ENCODE results near the gene SUN3.
"Not testable (repeated sequence)": the region's sequence is repeated elsewhere in the genome, so short reads cannot be mapped to it uniquely, and the experiment has no call there.

SUN3 gene

DNA sequence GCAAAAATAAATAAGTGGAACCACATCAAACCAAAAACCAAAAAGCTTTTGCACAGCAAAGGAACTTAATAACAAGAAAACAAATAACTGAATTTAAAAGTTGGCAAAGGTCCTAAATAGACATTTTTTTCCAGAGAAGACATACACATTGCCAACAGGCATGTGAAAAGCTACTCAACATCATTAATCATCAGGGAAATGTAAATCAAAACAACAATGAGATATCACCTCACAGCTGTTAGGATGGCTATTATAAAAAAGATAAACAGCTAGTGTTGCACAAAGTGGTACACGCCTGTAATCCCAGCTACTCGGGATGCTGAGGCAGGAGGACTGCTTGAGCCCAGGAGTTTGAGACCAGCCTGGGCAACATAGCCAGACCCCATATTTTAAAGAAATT, 2.2 kb upstream of the SUN3 start:
- no peak for DNase-seq (ENCODE audit: low spot score)

DNA sequence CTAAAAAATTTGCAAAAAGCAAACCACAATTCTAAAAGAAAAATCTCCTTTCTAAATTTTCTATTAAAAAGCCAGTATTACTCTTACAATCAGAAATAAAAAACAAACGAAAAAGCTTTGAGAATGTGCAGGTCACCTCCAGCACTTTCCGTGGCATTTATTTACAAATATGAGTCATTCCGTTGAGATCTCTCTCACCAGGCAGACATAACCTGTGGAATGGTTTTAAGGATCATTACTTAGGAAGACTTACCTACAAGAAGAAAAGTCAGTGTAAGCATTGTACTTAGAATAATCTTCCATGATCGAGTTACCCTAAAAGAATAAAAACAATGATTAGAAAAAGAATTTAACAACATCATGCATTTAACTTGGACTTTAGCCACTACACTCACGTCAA, 3.3 kb downstream of the SUN3 start:
- DNase-seq (ENCODE audit: low spot score) = no peak

DNA sequence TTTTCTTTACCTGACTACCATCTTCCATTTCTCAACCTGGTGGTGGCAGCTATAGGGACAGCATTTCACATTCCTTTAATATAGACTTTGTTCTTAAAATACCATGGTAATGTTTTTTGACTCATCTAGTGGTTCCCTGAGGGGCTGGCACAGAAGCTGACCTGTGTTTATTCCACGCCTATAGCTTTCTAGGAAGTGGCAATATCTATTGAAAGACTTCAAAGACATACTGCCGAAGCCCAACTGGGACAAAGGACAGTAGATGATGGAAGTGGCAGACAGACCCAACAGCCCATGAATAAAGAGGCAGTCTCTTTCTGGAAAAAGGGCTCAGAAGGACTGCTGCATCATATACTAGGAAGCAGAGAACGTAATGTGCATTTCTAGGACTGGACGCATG, 11.2 kb downstream of the SUN3 start:
- no peak for DNase-seq (ENCODE audit: low spot score)

DNA sequence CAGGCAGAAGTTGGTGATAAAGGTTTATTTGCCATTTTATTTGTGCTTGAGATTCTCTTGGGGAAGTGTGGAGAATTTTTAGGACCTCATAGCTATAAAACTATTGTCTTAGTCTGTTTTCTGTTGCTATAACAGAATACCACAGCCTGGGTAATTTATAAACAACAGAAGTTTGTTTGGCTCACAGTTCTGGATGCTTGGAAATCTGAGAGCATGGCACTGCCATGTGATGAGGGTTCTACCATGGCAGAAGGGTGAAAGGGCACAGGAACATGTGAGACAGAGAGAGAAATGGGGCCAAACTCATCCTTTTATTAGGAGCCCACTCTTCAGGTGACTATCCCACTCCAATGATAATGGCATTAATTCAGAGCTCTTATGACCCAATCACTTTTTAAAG, 12.3 kb downstream of the SUN3 start:
- DNase-seq (ENCODE audit: low spot score) = no peak

DNA sequence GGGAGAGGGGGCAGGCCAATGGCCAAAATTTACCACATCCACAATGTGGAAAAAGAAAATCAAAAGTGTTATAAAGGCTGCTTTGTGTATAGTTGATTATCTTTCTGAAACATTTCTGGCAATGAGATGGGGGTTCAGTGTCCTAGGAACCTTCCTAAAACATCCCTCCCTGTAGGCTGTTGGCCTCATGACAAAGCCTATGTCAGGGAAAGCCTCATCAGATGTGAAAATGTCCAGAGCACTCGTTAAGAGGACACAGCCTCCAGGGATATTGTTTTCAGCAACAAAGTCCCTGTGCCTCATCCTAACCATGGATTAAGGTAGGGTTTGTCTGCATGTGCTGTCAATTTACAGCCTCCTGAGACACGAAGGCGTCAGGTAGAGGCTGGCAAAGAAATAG, 17.0 kb downstream of the SUN3 start:
- DNase-seq (ENCODE audit: low spot score) = no peak

DNA sequence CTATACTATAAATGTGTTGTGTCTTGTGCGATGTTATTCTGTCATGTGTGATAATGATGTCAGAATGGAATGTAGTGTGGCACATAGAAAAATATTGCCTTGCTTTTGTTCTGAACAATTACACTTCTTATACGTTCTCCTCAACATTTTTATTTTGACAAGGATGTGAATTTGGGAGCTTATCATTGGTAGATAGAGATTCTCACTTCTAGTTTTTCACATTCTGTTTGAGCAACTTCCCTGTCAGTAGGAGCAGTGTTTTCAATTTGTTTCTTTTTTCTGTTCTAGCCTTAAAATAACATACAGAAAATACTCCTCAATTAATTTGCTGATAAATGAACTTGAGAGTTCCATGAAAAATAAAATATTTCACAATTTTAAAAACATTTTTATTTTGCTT, 17.6 kb downstream of the SUN3 start:
- no peak for DNase-seq (ENCODE audit: low spot score)

DNA sequence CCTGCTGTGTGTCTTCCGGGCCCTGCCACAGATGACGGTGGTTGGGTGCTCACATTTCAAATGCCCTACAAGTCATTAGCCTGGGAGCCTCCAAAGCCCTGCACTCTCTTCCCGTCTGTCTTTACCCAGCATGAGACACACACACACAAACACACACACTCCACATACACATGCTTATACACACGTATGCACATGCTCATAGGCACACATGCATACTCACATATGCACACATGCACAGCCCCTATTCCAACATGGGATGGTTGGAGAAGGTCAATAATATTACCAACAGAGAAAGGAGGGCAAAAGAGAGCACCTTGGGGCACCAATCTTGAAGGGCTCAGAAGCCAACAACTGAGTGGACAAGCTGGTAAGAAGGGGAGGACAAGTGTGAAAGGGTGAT, 19.0 kb downstream of the SUN3 start:
- no peak for DNase-seq (ENCODE audit: low spot score)

DNA sequence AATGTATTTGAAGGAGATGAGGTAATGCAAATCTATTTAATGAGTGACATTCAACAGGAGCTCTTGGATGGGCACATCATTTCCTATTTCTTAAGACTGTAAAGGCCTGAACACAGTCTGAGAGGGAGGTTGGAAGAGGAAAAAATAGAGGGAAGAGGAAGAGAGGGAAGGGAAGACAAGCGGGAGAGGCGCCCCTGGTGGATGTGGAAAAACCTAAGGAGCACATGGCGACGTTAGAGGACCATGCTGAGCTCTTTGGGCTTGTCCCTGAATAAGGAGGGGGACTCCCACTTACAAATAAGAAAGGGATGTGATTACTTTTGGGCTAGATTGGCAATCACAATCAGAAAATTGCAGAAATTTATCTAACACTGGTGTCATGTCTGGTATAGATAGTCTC, 19.6 kb downstream of the SUN3 start:
- DNase-seq (ENCODE audit: low spot score) = no peak

DNA sequence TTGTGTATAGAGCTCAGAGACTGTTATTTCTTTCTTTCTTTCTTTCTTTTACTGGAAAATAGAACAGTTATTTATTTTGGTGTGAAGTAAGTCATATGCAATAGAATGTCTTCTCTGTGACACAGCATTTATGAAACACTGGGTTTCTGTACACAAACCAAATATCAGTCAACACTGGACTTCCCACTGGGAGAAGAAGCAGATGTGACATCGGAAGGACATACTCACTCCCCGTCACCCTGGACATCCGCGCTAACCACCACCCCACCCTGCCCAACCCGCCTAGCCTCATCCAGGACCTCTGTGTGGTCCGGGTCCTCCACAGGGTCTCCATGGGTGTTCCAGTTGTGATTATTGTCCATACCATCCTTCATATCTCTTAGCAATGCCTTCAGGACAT, 22.0 kb downstream of the SUN3 start:
- DNase-seq (ENCODE audit: low spot score) = no peak

DNA sequence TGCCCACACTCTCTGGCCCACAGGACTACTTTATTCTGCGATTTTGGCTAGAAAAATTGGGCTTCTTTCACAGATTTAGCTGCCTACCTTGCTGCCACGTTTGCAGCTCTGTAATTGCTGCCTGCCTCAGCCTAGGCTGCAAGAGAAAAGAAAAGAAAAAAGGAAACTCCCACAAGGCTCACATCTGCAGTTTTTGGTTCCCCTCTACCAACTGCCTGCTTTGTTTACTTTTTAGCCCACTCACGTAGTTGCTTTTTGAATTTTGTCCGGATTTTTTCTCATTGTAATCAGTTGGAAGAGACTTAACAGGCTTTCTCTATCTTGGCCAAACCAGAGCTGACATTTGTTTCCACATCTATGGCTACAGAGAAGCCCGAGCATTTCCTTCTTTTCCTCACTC, 24.3 kb downstream of the SUN3 start:
- no peak for DNase-seq (ENCODE audit: low spot score)

DNA sequence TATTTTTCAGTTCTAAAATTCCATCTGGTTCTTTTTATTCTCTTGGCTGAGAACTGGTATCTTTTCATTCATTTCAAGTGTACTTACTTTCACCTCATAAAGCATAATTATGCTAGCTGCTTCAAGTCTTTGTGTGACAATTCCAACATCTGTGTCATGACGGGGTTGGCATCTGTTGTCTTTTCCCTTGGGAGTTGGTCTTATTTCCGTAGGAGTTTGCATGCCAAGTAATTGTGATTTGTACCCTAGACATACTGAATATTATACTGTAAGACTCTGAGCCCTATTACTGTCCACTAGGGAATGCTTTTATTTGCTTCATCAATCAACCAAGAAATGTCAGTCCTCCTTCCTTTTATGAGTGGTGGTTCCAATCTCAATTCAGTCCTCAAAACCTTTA, 24.9 kb downstream of the SUN3 start:
- peak; percentile 8 for DNase-seq (ENCODE audit: low spot score)

DNA sequence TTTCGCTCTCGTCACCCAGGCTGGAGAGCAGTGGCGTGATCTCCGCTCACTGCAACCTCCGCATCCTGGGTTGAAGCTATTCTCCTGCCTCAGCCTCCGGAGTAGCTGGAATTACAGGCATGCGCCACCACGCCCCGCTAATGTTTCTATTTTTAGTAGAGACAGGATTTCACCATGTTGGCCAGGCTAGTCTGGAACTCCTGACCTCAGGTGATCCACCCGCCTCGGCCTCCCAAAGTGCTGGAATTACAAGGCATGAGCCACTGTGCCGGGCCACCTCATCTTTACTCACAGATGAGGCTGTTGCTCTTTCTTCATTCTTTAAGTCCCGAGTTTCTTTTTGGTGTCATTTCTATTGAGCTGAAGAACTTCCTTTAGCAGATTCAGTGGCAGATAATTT, 28.7 kb downstream of the SUN3 start:
- not testable (repeated sequence) for DNase-seq (ENCODE audit: low spot score)

DNA sequence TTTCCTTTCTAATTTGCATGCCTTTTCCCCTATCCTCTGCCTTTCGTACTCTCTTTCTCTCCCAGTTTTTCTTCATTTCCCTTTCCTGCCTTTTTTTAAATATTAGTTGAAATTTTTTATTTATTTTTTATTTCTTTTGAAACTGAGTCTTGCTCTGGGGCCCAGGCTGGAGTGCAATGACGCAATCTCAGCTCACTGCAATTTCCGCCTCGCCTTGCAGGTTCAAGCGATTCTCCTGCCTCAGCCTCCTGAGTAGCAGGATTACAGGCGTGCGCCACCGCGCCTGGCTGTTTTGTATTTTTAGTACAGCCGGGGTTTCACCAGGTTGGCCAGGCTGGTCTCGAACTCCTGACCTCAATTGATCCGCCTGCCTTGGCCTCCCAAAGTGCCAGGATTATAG, 29.5 kb downstream of the SUN3 start:
- DNase-seq (ENCODE audit: low spot score) = no peak

DNA sequence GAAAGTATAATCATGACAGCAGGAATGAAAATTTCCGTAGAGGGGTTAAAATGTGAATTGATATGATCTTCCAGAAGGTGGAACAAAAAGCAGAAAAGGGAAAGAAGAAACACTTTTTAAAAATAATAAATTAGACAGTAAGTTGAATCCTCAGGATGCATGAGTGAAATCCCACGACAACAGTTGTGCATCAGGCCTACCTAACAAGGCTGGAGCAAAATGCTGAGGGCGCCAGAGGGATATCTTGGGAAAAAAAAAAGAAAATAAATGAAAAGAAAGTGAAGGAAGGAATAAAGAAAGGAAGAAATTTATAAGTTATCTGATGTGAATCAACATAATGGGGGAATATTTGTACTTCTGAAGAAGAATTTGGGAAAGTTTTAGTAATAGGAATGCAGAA, 36.5 kb downstream of the SUN3 start:
- no peak for DNase-seq (ENCODE audit: low spot score)

DNA sequence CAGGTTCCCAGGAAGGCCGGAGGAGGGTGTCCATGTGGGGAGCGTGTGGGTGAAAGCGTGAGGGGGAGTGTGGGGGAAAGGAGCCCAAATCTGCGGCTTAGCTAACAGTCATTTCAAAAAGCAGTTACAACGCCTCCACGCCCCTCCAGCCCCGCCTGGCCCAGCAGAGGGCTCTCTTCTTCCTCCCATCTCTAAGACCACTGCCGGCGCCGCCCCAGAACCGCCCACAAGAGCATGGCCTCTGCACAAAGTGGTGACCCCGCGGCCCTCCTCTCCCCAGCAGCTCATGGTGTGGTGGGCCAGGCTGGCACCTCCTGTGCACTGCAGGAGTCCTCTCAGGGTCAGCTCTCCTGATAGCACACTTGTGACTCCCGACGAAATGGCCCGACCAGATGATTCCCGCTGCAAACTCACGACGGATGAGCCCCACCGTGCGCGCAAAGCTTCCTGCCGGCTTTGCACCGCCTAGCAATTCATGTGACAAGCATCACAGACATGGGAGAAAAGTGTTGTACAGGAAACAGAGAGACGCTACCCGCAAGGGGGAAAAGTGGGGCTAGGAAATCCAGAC, 37.1 kb downstream of the SUN3 start:
- DNase-seq (ENCODE audit: low spot score) = peak; percentile 93

DNA sequence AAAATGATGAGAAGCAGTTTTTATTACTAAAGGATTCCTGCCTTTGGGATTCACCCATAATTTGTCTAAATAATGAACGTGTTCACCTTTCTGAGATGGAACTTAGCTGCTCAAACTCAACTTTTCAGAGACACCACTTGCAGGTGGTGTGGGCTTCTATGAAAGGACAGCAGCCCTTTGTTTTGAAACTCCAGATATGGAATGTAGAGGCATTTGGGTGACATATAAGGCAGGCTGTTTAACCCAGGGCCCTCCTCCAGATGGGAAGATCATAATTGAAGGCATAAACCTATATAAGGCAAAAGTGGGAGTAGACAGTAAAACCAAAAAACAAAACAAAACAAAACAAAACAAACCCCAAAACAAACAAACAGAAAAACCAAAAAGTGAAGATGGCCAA, 37.6 kb downstream of the SUN3 start:
- no peak for DNase-seq (ENCODE audit: low spot score)

DNA sequence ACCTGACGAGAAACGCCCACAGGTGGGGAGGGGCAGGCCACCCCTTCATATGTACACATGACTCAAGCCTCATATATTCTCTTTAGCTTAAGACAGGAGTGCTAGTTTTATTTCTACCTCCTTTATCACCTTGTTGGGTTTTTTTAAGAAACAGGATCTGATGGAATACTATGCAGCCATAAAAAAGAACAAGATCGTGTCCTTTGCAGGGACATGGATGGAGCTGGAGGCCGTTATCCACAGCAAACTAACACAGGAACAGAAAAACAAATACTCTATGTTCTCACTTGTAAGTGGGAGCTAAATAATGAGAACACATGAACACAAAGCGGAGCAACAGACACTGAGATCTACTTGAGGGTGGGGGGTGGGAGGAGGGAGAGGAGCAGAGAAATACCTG, 38.3 kb downstream of the SUN3 start:
- no peak for DNase-seq (ENCODE audit: low spot score)

DNA sequence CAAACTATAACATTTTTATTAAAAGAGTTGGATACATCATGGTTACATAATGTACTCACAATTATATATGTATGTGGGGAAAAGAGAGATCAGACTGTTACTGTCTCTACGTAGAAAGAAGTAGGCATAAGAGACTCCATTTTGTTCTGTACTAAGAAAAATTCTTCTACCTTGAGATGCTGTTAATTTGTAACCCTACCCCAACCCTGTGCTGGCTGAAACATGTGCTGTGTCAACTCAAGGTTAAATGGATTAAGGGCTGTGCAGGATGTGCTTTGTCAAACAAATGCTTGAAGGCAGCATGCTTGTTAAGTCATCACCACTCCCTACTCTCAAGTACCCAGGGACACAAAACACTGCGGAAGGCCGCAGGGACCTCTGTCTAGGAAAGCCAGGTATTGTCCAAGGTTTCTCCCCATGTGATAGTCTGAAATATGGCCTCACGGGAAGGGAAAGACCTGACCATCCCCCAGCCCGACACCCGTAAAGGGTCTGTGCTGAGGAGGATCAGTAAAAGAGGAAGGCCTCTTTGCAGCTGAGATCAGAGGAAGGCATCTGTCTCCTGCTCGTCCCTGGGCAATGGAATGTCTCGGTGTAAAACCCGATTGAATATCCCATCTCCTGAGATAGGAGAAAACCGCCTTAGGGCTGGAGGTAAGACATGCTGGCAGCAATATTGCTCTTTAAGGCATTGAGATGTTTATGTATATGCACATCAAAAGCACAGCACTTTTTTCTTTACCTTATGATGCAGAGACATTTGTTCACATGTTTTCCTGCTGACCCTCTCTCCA, 39.1 kb downstream of the SUN3 start:
- not testable (repeated sequence) for DNase-seq (ENCODE audit: low spot score)

DNA sequence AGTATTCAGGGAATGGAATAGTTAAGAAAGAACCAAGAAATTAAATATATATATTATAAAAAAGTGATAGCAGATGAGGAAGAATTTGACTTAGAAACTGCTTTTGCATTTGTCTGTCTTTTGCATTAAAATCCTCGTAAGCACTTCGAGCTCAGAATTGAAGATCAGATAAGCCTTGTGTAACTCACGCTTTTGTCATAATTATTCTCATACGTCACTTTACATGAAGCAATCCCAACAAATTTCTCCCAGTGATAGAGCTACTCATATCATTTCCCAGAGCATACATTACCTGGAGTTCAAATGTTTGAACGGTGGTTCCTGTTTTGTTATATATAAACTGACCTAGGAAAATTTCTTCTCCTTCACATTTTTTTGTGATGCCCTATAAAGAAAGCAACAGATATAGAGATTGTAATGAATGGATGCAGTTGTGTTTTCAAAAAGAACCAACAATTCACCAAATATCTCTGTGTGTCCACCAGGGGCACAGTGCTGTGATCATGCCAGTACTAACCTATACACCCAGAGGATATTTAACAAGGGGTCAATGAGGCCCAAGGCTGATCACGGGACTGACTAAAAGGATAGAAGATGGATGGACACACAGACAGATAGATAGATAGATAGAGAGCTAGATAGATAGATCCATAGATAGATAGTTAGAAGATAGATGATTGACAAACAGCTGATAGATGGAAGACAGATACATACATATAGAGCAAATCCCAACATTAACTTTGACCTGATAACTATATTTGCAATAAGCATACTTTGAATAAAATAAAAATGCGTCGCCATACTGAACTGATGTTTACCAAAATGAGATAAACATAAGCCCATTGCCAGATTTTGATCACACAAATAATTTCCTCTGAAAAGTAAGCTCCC, 40.2 kb downstream of the SUN3 start:
- DNase-seq (ENCODE audit: low spot score) = peak; percentile 33

DNA sequence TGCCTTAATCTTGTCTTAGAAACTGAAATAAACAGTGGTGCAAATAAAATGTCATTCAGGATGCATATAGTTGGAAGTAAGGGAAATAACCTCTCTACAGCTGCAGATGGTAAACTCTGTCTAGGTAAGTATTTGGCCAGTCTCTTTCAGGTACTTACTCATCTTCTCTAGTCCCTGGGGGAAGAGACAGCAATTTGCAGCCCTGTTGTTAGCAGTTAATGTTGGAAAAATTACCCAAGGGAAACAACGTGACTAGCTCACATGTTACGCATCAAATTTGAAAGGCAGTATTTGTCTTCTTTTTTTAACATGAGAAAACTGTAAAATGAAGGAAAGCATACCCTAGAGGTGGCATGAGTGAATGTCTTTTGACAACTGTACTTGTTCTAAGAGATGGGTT, 46.3 kb downstream of the SUN3 start:
- DNase-seq (ENCODE audit: low spot score) = no peak

DNA sequence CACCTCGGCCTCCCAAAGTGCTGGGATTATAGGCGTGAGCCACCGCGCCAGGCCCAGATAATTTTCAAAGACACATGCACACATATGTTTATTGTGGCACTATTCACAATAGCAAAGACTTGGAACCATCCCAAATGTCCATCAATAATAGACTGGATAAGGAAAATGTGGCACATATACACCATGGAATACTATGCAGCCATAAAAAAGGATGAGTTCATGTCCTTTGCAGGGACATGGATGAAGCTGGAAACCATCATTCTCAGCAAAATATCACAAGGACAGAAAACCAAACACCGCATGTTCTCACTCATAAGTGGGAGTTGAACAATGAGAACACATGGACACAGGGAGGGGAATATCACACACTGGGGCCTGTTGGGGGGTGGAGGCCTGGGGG, 48.3 kb downstream of the SUN3 start:
- not testable (repeated sequence) for DNase-seq (ENCODE audit: low spot score)

DNA sequence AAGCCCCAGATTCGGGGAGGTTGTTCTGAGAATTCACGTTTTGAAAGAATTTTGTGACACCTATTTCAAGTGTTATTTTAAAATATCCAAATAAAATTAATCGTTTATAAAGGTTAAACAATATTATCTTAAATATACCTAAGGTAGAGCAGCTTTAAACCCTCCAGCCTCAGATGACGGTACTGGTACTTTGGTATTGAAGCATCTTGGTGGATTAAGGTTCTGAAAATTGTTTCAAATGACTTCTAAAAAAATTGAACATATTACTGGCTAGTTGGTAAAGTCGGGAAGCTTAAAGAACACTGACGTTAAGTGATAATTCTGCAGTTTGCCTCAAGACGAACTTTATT, 49.1 kb downstream of the SUN3 start:
- no peak for DNase-seq (ENCODE audit: low spot score)

DNA sequence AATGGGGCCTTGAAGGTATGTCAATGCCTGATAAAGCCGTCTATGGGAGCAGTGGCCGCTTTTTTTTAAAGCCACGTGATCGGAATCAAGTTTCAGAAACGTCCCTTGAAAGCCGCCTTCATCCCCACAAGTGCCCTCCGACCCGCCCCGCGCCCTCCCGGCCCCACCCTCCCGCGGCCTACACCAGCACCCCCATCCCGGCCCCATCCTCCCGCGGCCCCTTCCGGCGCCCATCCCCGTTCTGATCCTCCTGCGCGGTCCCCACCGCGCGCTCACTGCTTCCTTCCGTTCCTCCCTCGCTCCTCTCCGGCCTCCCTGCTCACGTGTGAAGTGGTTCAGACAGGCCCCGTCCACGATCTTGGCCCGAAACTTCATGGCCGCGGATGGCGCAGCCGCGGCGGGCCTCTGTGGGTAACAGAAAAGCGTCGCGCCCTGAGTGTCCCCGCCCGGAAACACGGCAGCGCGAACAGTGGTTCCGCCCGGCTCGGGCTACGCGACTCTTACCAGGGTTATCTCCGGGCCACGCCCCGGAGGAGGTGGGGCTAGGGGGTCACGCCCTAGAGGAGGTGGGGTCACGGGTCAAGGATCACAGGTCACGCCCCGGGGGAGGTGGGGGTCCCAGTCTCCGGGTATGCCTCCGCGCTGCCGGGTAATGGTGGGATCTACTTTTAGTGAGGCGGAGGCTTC, 49.6 kb downstream of the SUN3 start, which contains the start of gene HUS1:
Gene HUS1, minus strand, starts transcription at position 471 of the 687 bp plus-strand sequence. Its CDS starts 96 bp downstream, at position 375.
- DNase-seq (ENCODE audit: low spot score) = peak; percentile 94

Data from GM03348 (cell line).